HG03342 (cell line): Measurements from ENCODE around the gene CCDC190.
"Not testable (repeated sequence)": the region's sequence is repeated elsewhere in the genome, so short reads cannot be mapped to it uniquely, and the experiment has no call there.

ENCODE experiments used
- ATAC-seq: cut with Tn5 transposase; IDR thresholded peaks from one replicate; pipeline ENCODE4 v1.9.1; 2021; ENCODE audit warnings: mild to moderate bottlenecking, moderate library complexity; ENCODE audit not compliant: unreplicated experiment

Gene CCDC190

DNA sequence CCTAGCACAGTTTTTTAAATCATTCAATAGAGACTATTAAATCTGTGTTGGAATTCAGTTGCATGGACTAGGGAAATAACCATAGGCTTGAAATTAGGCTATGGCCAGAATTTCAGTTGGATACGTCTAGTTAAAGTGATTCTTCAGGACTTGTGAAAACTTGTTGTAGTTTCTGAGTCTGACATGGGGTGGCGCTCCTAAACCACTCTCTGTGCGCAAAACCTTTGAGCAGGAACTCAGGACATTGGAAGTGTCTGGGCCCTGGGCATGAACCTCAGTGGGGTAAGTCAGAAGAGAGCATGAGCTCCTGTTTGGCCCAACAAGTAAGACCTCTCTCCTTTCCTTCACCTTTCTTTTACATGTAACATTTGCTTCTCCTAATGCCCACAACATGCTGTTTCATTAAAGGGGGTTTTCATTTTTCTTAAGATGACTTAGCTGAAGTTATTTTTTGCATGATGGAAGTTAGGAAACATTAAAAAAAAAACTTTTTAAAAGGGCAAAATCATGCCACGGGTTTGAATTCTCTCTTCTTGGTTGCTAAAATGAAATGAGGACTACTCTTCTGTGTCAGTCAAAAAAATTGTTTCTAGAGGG is 17.1 kb upstream of the CCDC190 start:
- ATAC-seq = no peak

- ATAC-seq = no peak
Observed at GRCh38 chr1:162877412-162877811, 16.4 kb upstream of the CCDC190 start.

GRCh38 chr1:162876751-162877150 is 15.8 kb upstream of the CCDC190 start:
- no peak for ATAC-seq

- ATAC-seq = no peak
Observed at GRCh38 chr1:162873671-162874666, 13.0 kb upstream of the CCDC190 start.

- ATAC-seq = no peak
Observed at GRCh38 chr1:162872981-162873380, 12.0 kb upstream of the CCDC190 start.

GRCh38 chr1:162871417-162871816 is 10.4 kb upstream of the CCDC190 start:
- not testable (repeated sequence) for ATAC-seq

DNA sequence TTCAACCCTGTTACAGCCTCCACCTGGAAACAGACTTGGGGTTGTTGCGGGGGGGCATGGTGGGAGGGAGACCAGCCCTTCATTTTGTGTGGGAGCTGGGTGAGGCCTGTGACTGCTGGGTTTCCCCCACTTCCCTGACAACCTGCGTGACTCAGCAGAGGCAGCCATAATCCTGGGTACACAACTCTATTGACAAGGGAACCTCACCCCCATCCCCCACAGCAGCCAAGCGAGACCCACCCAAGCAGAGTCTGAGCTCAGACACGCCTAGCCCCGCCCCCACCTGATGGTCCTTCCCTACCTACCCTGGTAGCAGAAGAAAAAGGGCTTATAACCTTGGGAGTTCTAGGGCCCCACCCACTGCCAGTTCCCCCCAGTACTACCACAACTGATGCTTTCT is 8.0 kb upstream of the CCDC190 start:
- ATAC-seq = no peak

GRCh38 chr1:162861625-162862024 is 650 bp upstream of the CCDC190 start:
- no peak for ATAC-seq

- ATAC-seq = no peak
Observed at GRCh38 chr1:162859191-162859590, 1.8 kb downstream of the CCDC190 start.

GRCh38 chr1:162857850-162858249 is 3.1 kb downstream of the CCDC190 start:
- no peak for ATAC-seq

GRCh38 chr1:162856260-162856659 is 4.7 kb downstream of the CCDC190 start:
- no peak for ATAC-seq

DNA sequence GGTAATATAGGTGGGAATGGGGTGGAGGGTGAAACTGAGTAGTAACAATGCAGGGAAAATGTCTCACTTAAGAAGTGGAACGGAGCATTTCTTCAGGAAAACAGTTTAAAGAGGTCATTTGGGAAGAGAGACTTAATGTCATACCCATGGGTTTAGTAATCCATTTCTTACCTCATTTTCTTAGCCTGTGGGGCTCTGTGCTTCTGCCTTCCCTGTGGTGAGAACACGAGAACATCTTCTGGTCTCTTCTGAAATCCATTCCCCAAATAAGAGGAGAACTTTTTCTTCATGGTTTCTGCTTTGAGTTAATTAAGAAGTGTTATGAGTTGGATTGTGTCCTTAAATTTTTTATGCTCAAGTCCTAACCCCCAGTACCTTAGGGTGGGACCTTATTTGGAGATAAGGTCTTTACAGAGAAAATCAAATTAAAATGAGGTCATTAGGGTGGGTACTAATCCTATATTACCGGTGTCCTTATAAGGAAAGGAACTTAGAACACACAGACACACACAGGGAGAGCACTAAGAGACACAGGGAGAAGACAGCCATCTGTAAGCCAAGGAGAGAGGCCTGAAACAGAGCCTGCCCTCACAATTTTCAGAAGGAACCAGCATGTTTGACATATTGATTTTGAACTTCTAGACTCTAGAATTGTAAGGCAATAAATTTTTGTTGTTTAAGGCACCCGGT is 5.4 kb downstream of the CCDC190 start:
- no peak for ATAC-seq

- ATAC-seq = peak; percentile 78
Observed at GRCh38 chr1:162854245-162854882, 6.6 kb downstream of the CCDC190 start.

- no peak for ATAC-seq
Observed at GRCh38 chr1:162851341-162851740, 9.6 kb downstream of the CCDC190 start.

DNA sequence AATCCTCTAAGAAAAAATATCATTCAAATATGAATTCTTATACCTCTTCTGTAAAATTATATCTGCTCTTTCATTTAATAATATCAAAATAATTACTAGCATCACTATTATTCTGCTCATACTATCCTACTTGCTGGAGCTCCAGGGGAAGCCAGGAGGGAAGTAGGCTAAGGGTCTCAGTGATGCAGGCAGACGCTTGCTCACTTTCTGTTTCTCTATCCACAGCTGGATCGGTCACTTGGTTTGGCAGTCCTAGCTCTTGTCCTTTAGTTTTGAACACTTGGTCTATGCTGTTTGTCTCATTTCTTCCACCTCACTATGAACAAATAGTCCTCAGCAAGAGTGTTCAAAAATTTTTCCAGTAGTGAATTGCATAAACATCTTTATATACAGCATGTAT is 11.3 kb downstream of the CCDC190 start:
- no peak for ATAC-seq

DNA sequence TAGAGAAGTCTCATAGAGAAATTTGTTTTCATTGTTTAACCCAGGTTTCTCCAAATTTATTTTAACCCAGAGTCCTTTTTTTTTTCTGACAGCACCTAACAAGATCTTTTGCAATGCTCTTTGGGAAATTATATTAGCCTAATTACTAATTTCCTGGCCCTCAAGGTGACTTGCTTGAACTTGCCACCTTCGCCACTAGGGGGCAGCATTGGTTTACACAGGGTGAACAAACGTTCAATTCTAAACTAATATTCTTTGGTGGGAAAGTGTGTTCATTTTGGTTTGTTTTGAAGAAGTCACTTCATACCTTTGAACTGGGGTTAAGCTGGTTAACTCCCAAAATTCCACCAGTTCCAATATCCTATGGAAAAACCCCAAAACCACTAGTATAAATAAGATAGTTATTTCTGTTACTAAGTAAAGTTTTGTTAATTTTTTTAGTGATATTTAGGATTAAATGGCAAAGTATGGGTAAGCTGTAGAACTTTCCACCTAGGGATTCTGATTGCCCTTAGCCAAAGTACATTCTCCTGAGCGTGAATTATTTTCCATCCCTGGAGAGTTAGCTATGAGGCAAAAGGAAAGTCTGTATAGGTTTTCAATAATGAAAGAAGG is 13.0 kb downstream of the CCDC190 start:
- ATAC-seq = no peak

DNA sequence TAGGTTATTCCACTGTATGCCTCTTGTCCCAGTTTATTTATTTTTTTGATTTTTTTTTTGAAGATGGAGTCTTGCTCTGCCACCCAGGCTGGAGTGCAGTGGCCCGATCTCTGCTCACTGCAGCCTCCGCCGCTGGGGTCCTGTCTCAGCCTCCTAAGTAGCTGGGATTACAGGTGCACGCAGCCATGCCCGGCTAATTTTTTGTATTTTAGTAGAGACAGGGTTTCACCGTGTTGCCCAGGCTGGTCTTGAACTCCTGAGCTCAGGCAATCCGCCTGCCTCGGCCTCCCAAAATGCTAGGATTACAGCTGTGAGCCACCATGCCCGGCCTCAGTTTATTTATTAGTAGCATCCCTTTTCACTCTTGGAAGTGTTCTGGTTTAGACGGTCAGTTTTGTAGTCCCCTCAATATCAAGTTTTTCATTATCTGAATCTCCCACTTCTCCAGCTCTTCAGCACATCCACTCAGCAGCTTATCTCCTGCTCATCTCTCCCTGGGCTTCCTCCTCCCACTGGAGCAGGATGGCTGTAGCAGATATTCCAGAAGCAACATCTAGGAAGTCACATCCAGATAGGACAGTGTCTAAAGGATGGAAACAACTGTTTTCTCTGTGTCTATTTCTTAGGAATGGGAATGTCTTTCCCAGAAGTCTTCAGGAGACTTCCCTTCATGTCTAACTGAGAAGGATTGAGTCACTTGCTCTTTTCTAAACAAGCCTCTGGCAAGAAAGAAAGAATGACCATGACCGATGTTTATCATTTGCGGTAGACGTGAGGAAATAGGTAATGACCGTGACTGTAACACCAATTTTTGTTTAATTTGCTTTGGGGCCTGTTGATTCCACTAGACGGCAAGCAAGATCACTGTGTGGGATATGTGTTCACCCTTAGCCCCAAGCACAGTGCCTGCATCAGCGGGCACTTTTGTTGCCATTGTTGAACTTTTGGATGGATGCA is 14.4 kb downstream of the CCDC190 start:
- no peak for ATAC-seq

DNA sequence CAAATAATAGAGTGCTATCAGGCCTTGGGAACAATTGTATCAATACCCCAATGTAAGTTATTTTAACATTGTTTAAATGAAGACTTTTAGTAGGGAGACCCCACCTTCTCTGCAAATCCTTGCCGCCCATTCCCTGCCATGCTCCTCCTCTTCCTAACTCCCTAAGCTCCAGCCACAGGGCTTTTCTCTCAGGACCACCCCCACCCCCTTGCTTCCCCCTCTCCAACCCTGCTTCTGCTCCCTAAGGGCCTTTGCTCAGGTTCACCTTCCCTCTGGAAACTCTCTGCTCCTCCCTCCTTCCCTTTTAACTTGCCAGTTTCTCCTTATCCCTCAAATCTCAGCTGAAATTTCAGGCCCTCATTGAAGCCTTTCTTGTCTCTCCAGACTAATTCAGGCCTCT is 16.8 kb downstream of the CCDC190 start:
- ATAC-seq = no peak

- no peak for ATAC-seq
Observed at GRCh38 chr1:162840250-162840839, 20.6 kb downstream of the CCDC190 start.
